Lower leg skin (tissue), 4 donors: Measurements from ENCODE around the gene VSTM4. TPM values are rescaled to one million over a fixed set of nuclear protein-coding genes. Genes with fewer than 3 reads are reported as not detected.

Experiments
- DNase-seq, 2 donors: peaks; one replicate each; pipeline ENCODE4 v3.0.0-alpha.2; 2019; ENCODE audit warnings: low spot score in 2 of 2
- H3K4me3 ChIP-seq: fragments of 200-600 bp; sonication (generic); 2 replicates; pipeline ENCODE4 v1.5.1; 2017; ENCODE audit warnings: mild to moderate bottlenecking, low read depth; ENCODE audit not compliant: poor library complexity, severe bottlenecking
- POLR2A ChIP-seq, 2 donors: fragments of 450-650 bp; IDR thresholded peaks; one replicate each; pipeline ENCODE4 v1.6.1; 2016 to 2017; ENCODE audit warnings: antibody characterized with exemption in 2 of 2, mild to moderate bottlenecking in 1 of 2, moderate library complexity in 1 of 2
- WGBS, 2 donors: methylation state at CpG; one replicate each; pipeline ENCODE4 v1.1.5; 2018; 5-methylcytosine and 5-hydroxymethylcytosine counted together
- intact Hi-C: fragments of 100-400 bp; cut with DNase I; formaldehyde crosslinking; loops from one replicate; pipeline ENCODE4 v1.15.0; 2023; ENCODE audit warnings: low total_unique reads
- total RNA-seq, 4 donors: library from RNA; depleted of rRNA; stranded (reverse); fragments of >200 nt; gene quantifications; one replicate each; pipeline ENCODE4 v1.1.0, GENCODE V29; 2016
- TF ChIP-seq, protein P1 (sequence below), 3 donors: fragments of 450-650 bp; IDR thresholded peaks; one replicate each; pipeline ENCODE4 v1.5.1; 2016; ENCODE audit warnings: antibody characterized with exemption in 3 of 3, mild to moderate bottlenecking in 3 of 3, moderate library complexity in 2 of 3

Gene VSTM4
- total RNA-seq, 4 donors from 2014 or later, result 1.1 to 5.0 (median 3.3) TPM

GRCh38 chr10:49034925-49035324, 80.4 kb downstream of the VSTM4 start:
- TF ChIP-seq, protein P1, sequence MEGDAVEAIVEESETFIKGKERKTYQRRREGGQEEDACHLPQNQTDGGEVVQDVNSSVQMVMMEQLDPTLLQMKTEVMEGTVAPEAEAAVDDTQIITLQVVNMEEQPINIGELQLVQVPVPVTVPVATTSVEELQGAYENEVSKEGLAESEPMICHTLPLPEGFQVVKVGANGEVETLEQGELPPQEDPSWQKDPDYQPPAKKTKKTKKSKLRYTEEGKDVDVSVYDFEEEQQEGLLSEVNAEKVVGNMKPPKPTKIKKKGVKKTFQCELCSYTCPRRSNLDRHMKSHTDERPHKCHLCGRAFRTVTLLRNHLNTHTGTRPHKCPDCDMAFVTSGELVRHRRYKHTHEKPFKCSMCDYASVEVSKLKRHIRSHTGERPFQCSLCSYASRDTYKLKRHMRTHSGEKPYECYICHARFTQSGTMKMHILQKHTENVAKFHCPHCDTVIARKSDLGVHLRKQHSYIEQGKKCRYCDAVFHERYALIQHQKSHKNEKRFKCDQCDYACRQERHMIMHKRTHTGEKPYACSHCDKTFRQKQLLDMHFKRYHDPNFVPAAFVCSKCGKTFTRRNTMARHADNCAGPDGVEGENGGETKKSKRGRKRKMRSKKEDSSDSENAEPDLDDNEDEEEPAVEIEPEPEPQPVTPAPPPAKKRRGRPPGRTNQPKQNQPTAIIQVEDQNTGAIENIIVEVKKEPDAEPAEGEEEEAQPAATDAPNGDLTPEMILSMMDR (IDR thresholded peaks at IDR 0.05), result no peak
- no peak for TF ChIP-seq POLR2A (IDR thresholded peaks at IDR 0.05)
- no peak overlapping the region for H3K4me3 ChIP-seq
- WGBS, 2 donors, result 90 to 92% methylated on average over 6 of the region's 6 CpGs
- DNase-seq, result no peak
- intact Hi-C loops, result no loop called here

DNA sequence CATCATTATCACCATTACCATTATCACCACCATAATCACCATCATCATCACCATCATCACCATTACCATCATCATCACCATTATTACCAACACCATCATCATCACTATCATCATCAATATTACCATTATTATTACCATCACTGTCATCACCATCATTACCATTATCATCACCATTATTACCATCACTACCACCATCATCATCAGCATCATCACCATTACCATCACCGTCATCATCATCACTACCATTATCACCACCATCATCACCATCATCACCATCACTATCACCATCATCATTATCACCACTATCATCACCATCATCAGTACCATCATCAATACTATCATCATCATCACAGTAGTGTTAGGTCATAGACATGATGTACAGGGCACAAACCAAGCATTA, 81.4 kb downstream of the VSTM4 start:
- intact Hi-C loops, result no loop called here
- 95 to 100% methylated on average over 1 of the region's 1 CpG for WGBS, 2 donors

GRCh38 chr10:49029666-49030065, 85.7 kb downstream of the VSTM4 start:
- intact Hi-C loops, result no loop called here
- H3K4me3 ChIP-seq, result no peak overlapping the region
- DNase-seq, result no peak
- no peak for TF ChIP-seq POLR2A (IDR thresholded peaks at IDR 0.05)
- TF ChIP-seq, protein P1 (IDR thresholded peaks at IDR 0.05), result no peak
- WGBS, 2 donors, result 93% methylated on average over 1 of the region's 1 CpG; no CpG with 5 or more reads in 1 of the 2 donors

More for the DNA sequence above, 81.4 kb downstream of the VSTM4 start:
- TF ChIP-seq, protein P1 (IDR thresholded peaks at IDR 0.05), result no peak
- TF ChIP-seq POLR2A (IDR thresholded peaks at IDR 0.05), result no peak
- H3K4me3 ChIP-seq, result no peak overlapping the region
- no peak for DNase-seq

GRCh38 chr10:49028639-49029038, 86.7 kb downstream of the VSTM4 start:
- 79 to 88% methylated on average over 2 of the region's 2 CpGs for WGBS, 2 donors
- intact Hi-C loops, result no loop called here
- DNase-seq, result no peak
- H3K4me3 ChIP-seq, result no peak overlapping the region
- TF ChIP-seq, protein P1 (IDR thresholded peaks at IDR 0.05), result no peak
- no peak for TF ChIP-seq POLR2A (IDR thresholded peaks at IDR 0.05)

DNA sequence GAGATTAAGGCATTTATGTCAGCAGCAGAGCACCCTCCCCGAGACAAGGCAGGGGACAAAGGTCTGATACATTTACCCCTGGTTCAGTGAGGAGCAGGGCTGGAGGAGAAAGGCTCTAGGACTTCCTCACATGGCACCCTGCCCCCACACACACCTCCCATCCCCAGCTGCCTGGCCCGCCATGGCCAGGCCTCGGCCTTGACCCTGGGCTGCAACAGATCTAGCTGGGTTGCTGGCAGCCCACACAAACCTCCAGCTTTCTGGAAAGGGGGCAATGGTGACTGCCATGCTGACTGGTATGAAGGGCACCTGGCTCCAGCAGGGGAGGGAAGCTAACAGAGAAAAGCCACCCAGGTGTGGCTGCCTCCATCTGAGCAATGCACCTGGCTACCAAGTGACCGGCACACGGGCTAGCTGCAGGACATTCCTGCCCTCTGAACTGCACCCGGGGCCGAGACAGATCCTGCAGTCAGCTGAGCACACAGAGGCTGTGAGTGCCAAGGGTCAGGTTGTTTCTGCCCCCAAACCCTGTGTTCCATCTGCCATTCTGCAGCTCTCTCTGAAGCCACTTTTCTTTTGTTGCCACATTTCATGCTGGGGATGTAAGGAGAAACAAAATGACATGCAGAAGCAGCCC, 89.9 kb downstream of the VSTM4 start:
- intact Hi-C loops, result no loop called here
- no peak overlapping the region for H3K4me3 ChIP-seq
- WGBS, 2 donors, result 93 to 96% methylated on average over 5 to 7 of the region's 7 CpGs
- no peak for TF ChIP-seq POLR2A (IDR thresholded peaks at IDR 0.05)
- TF ChIP-seq, protein P1 (IDR thresholded peaks at IDR 0.05), result no peak
- DNase-seq, result no peak

DNA sequence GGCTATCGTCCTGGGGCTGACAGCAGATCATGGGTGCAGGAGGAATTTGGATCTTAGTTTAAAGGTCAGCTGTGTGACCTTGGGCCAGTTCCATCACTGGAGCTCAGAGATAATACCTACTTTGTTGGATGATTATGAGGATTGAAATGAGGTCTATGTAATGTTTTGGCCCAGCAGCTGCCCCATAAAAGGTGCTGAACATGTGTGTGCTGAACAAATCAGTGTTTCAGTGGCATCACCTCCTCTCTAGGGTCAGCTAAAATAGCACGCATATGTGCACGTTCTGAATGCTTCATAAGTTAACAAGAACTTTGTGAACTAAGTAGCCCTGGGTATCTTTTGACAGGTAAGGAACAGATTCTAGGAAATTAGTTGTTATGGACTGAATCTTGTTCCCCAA, 90.8 kb downstream of the VSTM4 start:
- no peak overlapping the region for H3K4me3 ChIP-seq
- WGBS, 2 donors, result 71 to 75% methylated on average over 3 of the region's 3 CpGs
- intact Hi-C loops, result no loop called here
- TF ChIP-seq, protein P1 (IDR thresholded peaks at IDR 0.05), result no peak
- no peak for TF ChIP-seq POLR2A (IDR thresholded peaks at IDR 0.05)
- no peak for DNase-seq
